Right cardiac atrium (tissue), 5 donors: Measurements from ENCODE around the gene TMEM218. TPM values are rescaled to one million over a fixed set of nuclear protein-coding genes. Genes with fewer than 3 reads are reported as not detected.

Experiments used
- ATAC-seq, 2 donors: fragments of 200-7000 bp; cut with Tn5 transposase; one replicate each; pipeline versions ENCODE4 v1.8.0 to v1.9.1; 2020; ENCODE audit warnings: moderate library complexity in 2 of 2, mild to moderate bottlenecking in 1 of 2
- DNase-seq, 3 donors: peaks; one replicate each; pipeline ENCODE4 v3.0.0-alpha.2; 2020
- H3K27ac ChIP-seq: one replicate; pipeline ENCODE4 v1.5.1; 2013; ENCODE audit warnings: mild to moderate bottlenecking, low read length, control low read depth, moderate library complexity
- H3K27me3 ChIP-seq: one replicate; pipeline ENCODE4 v1.6.1; 2013; ENCODE audit not compliant: control insufficient read depth, insufficient read depth
- H3K4me1 ChIP-seq: one replicate; pipeline ENCODE4 v1.6.1; 2013; ENCODE audit warnings: low read length; ENCODE audit not compliant: control insufficient read depth, insufficient read depth
- H3K4me3 ChIP-seq: one replicate; pipeline ENCODE4 v1.5.1; 2013; ENCODE audit warnings: low read length, control low read depth
- H3K9me3 ChIP-seq: one replicate; pipeline ENCODE4 v1.6.1; 2013; ENCODE audit warnings: low read length; ENCODE audit not compliant: control insufficient read depth
- WGBS: extraction: QIAGEN DNeasy Blood & Tissue Kit; methylation state at CpG from one replicate; pipeline ENCODE4 v1.1.7; 2013; 5-methylcytosine and 5-hydroxymethylcytosine counted together
- intact Hi-C, 4 donors: fragments of 100-400 bp; cut with DNase I; formaldehyde crosslinking; loops; one replicate each; pipeline versions ENCODE4 v1.11.0 to v1.14.0; 2022 to 2023
- polyA plus RNA-seq: library from polyadenylated mRNA; stranded (reverse); fragments of 200-250 nt; gene quantifications from one replicate; pipeline ENCODE4 v1.2.3, GENCODE V29; 2013
- total RNA-seq, 4 donors: library from RNA; stranded (reverse); fragmentation: NEBNext Ultra II Directional; extraction: Animal tissue kit (Norgen Biotek cat#: 25700); gene quantifications; one replicate each; pipeline ENCODE4 v1.2.1, GENCODE V29; 2021
- donor health status: healthy with polysubstance abuse.
- donor health status: DM: no; HTN: yes; CAD: no.
- donor health status: DM: no; HTN: no; CAD: no.
- donor health status: DM: no; HTN: yes; CAD: no; lungs with severe emphysema.
- donor health status: DM: yes; HTN: yes; CAD: no.

TMEM218 gene
- total and polyA plus RNA-seq, 5 donors = 11.1 to 14.1 (median 11.8) TPM

- Histone ChIP-seq H3K4me1 (no peaks in the 10 kb centered on the region), H3K9me3 (no peaks in the 10 kb centered on the region), H3K27me3 (no peaks in the 10 kb centered on the region), H3K4me3 (no peak overlapping the region), H3K27ac (no peak overlapping the region)
- ATAC-seq (no peak), DNase-seq (no peak)
- WGBS = 94% methylated on average over 4 of the region's 4 CpGs
- intact Hi-C loops = no loop called here
Measured at GRCh38 chr11:125049164-125049792, 62.1 kb downstream of the TMEM218 start.

Other genes starting within 250 kb of the TMEM218 start
- 10 to 100 TPM in 2 of 4 donors, 1 to 10 TPM in 2; 9.8 to 11.0 (median 10.2) TPM for gene ROBO3, start 246.2 kb downstream of the TMEM218 start, total RNA-seq
- 15.4 TPM for gene ROBO3, start 246.2 kb downstream of the TMEM218 start, polyA plus RNA-seq
- 10 to 100 TPM; 11.7 to 17.4 (median 15.0) TPM for gene ROBO4, start 213.8 kb downstream of the TMEM218 start, total RNA-seq
- gene ROBO4, start 213.8 kb downstream of the TMEM218 start, polyA plus RNA-seq = 16.8 TPM
- not detected for gene HEPN1, start 192.4 kb downstream of the TMEM218 start, total RNA-seq
- gene HEPN1, start 192.4 kb downstream of the TMEM218 start, polyA plus RNA-seq = not detected
- gene HEPACAM, start 175.6 kb downstream of the TMEM218 start, total RNA-seq = 1 to 10 TPM in 1 of 4 donors, under 1 TPM in 3; 0.26 to 1.9 (median 0.38) TPM
- gene HEPACAM, start 175.6 kb downstream of the TMEM218 start, polyA plus RNA-seq = 0.43 TPM
- gene CCDC15, start 157.4 kb downstream of the TMEM218 start, total RNA-seq = under 1 TPM; 0.17 to 0.47 (median 0.33) TPM
- gene CCDC15, start 157.4 kb downstream of the TMEM218 start, polyA plus RNA-seq = 0.09 TPM
- gene SLC37A2, start 48.3 kb downstream of the TMEM218 start, total RNA-seq = 1 to 10 TPM; 2.9 to 4.6 (median 4.3) TPM
- gene SLC37A2, start 48.3 kb downstream of the TMEM218 start, polyA plus RNA-seq = 0.97 TPM
- gene PKNOX2, start 53.1 kb upstream of the TMEM218 start, total RNA-seq = 10 to 100 TPM; 12.5 to 20.2 (median 18.8) TPM
- gene PKNOX2, start 53.1 kb upstream of the TMEM218 start, polyA plus RNA-seq = 8.1 TPM